ENCODE results near the gene DHX35. TPM values are rescaled to one million over a fixed set of nuclear protein-coding genes. Genes with fewer than 3 reads are reported as not detected.

Gene DHX35
- total and polyA plus RNA-seq, 2 of the 13 experiments (the other 11 are each of a cell fraction or from before 2014, with no cell fraction given), result 25.8 to 28.7 TPM

DNA sequence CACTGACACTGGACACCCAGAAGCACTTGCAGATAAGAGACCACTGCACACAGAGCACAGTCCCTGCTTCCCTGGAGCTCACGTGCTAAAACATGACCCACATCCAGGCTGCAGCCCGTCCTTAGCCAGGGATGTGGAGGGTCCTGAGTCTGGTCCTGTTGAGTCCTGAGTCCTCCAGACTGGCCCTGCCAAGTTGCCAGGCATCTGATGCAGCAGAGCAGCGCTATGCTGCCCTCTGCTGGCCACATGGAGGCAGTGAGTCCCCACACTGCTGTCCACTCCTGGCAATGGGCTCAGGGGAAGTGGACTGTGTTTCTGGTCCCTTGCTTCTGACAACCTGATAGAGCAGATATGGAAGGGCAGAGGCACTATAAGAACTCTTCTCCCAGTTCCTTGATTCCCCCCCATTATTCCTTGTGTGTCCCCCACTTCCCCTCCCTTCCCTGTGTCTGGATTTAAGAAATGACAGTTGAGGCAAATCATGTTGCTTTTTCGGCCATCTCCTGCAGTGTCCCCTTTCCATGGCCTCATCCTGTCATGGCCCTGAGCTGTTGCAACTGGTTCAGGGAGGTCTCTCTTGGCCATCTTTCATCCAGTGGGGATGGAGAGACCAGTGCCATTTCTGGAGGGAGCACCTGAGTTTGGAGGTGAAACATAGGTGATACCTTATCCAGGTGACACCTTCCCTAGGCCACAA, 86.0 kb downstream of the DHX35 start (continued):
- TF ChIP-seq, protein P1, sequence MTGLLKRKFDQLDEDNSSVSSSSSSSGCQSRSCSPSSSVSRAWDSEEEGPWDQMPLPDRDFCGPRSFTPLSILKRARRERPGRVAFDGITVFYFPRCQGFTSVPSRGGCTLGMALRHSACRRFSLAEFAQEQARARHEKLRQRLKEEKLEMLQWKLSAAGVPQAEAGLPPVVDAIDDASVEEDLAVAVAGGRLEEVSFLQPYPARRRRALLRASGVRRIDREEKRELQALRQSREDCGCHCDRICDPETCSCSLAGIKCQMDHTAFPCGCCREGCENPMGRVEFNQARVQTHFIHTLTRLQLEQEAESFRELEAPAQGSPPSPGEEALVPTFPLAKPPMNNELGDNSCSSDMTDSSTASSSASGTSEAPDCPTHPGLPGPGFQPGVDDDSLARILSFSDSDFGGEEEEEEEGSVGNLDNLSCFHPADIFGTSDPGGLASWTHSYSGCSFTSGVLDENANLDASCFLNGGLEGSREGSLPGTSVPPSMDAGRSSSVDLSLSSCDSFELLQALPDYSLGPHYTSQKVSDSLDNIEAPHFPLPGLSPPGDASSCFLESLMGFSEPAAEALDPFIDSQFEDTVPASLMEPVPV (CRISPR knock-in tag; IDR thresholded peaks at IDR 0.05), result 0 out of 2 replicates have a peak, but pooled peaks have one; percentile 23
- TF ChIP-seq, protein P2, sequence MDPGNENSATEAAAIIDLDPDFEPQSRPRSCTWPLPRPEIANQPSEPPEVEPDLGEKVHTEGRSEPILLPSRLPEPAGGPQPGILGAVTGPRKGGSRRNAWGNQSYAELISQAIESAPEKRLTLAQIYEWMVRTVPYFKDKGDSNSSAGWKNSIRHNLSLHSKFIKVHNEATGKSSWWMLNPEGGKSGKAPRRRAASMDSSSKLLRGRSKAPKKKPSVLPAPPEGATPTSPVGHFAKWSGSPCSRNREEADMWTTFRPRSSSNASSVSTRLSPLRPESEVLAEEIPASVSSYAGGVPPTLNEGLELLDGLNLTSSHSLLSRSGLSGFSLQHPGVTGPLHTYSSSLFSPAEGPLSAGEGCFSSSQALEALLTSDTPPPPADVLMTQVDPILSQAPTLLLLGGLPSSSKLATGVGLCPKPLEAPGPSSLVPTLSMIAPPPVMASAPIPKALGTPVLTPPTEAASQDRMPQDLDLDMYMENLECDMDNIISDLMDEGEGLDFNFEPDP (CRISPR knock-in tag; conservative IDR thresholded peaks at IDR 0.05), result no peak
- no peak for TF ChIP-seq MED8 (CRISPR knock-in tag; IDR thresholded peaks at IDR 0.05; ENCODE audit: insufficient replicate concordance)
- TF ChIP-seq ETV6 (CRISPR knock-in tag; conservative IDR thresholded peaks at IDR 0.05), result no peak
- TF ChIP-seq LCORL (IDR thresholded peaks at IDR 0.05), result no peak
- peak; percentile 42; the same call in 1 of the 2 replicates for TF ChIP-seq LCORL (CRISPR knock-in tag; IDR thresholded peaks at IDR 0.05)
- TF ChIP-seq ZNF761 (CRISPR knock-in tag; conservative IDR thresholded peaks at IDR 0.05), result peak; percentile 64; the same call in 1 of the 2 replicates
- TF ChIP-seq, protein P3, sequence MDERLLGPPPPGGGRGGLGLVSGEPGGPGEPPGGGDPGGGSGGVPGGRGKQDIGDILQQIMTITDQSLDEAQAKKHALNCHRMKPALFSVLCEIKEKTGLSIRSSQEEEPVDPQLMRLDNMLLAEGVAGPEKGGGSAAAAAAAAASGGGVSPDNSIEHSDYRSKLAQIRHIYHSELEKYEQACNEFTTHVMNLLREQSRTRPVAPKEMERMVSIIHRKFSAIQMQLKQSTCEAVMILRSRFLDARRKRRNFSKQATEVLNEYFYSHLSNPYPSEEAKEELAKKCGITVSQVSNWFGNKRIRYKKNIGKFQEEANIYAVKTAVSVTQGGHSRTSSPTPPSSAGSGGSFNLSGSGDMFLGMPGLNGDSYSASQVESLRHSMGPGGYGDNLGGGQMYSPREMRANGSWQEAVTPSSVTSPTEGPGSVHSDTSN (CRISPR knock-in tag; IDR thresholded peaks at IDR 0.05), result no peak
- TF ChIP-seq SNRNP70 (IDR thresholded peaks at IDR 0.05; ENCODE audit: low read depth, low read length), result no peak
- TF ChIP-seq ZNF329 (CRISPR knock-in tag; IDR thresholded peaks at IDR 0.05; ENCODE audit: low read depth), result 0 out of 2 replicates have a peak, but pooled peaks have one; percentile 24
- peak; percentile 71 for TF ChIP-seq ZNF619 (CRISPR knock-in tag; IDR thresholded peaks at IDR 0.05)
- peak; percentile 51; the same call in 1 of the 2 replicates for TF ChIP-seq ZFX (CRISPR knock-in tag; IDR thresholded peaks at IDR 0.05; ENCODE audit: low read depth)
- no peak for TF ChIP-seq THYN1 (CRISPR knock-in tag; IDR thresholded peaks at IDR 0.05; ENCODE audit: borderline replicate concordance, low read depth)
- TF ChIP-seq ZSCAN30 (CRISPR knock-in tag; IDR thresholded peaks at IDR 0.05), result no peak
- TF ChIP-seq, protein P4, sequence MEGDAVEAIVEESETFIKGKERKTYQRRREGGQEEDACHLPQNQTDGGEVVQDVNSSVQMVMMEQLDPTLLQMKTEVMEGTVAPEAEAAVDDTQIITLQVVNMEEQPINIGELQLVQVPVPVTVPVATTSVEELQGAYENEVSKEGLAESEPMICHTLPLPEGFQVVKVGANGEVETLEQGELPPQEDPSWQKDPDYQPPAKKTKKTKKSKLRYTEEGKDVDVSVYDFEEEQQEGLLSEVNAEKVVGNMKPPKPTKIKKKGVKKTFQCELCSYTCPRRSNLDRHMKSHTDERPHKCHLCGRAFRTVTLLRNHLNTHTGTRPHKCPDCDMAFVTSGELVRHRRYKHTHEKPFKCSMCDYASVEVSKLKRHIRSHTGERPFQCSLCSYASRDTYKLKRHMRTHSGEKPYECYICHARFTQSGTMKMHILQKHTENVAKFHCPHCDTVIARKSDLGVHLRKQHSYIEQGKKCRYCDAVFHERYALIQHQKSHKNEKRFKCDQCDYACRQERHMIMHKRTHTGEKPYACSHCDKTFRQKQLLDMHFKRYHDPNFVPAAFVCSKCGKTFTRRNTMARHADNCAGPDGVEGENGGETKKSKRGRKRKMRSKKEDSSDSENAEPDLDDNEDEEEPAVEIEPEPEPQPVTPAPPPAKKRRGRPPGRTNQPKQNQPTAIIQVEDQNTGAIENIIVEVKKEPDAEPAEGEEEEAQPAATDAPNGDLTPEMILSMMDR (CRISPR knock-in tag; IDR thresholded peaks at IDR 0.05), result peak; percentile 100
- TF ChIP-seq TCF7 (IDR thresholded peaks at IDR 0.05; ENCODE audit: low read depth), result no peak
- TF ChIP-seq YEATS2 (CRISPR knock-in tag; IDR thresholded peaks at IDR 0.05; ENCODE audit: borderline replicate concordance), result peak; percentile 62; the same call in 1 of the 2 replicates
- TF ChIP-seq ZNF354B (CRISPR knock-in tag; IDR thresholded peaks at IDR 0.05), result no peak
- TF ChIP-seq SOX6 (IDR thresholded peaks at IDR 0.05), result no peak
- 0 out of 2 replicates have a peak, but pooled peaks have one; percentile 18 for TF ChIP-seq SOX6 (CRISPR knock-in tag; IDR thresholded peaks at IDR 0.05)
- TF ChIP-seq, protein P5, sequence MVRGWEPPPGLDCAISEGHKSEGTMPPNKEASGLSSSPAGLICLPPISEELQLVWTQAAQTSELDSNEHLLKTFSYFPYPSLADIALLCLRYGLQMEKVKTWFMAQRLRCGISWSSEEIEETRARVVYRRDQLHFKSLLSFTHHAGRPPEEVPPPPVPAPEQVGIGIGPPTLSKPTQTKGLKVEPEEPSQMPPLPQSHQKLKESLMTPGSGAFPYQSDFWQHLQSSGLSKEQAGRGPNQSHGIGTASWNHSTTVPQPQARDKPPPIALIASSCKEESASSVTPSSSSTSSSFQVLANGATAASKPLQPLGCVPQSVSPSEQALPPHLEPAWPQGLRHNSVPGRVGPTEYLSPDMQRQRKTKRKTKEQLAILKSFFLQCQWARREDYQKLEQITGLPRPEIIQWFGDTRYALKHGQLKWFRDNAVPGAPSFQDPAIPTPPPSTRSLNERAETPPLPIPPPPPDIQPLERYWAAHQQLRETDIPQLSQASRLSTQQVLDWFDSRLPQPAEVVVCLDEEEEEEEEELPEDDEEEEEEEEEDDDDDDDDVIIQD (CRISPR knock-in tag; IDR thresholded peaks at IDR 0.05; ENCODE audit: low read depth), result 0 out of 2 replicates have a peak, but pooled peaks have one; percentile 33
- 0 out of 2 replicates have a peak, but pooled peaks have one; percentile 61 for TF ChIP-seq FOXC1 (CRISPR knock-in tag; IDR thresholded peaks at IDR 0.05; ENCODE audit: borderline replicate concordance)
- no peak; the same call in 1 of the 2 replicates for TF ChIP-seq ZNF326 (CRISPR knock-in tag; IDR thresholded peaks at IDR 0.05; ENCODE audit: borderline replicate concordance)

All from HepG2 (cell line).